Activated naive CD4-positive, alpha-beta T cell treated with anti-CD3 and anti-CD28 coated beads, Interleukin-2, amount 50 U/mL, for 72 hours (primary cell): Measurements from ENCODE around the gene KCNQ1OT1. TPM values are rescaled to one million over a fixed set of nuclear protein-coding genes. Genes with fewer than 3 reads are reported as not detected.

Experiments
- ATAC-seq, 2 donors: fragments of 150-1000 bp; cut with Tn5 transposase; 2 replicates each; pipeline ENCODE4 v1.10.0; 2021; ENCODE audit warnings: mild to moderate bottlenecking in 2 of 2, moderate library complexity in 2 of 2
- DNase-seq, 2 donors: peaks; one replicate each; pipeline ENCODE4 v3.0.0; 2021 to 2022; ENCODE audit warnings: low spot score in 2 of 2
- H3K27ac Mint-ChIP-seq, 2 donors: one replicate each; pipeline ENCODE4 v1.8.0; 2022; ENCODE audit warnings: mild to moderate bottlenecking in 2 of 2, mixed read lengths in 2 of 2
- H3K36me3 Mint-ChIP-seq, 2 donors: one replicate each; pipeline ENCODE4 v1.8.0; 2022; ENCODE audit warnings: mixed read lengths in 2 of 2
- H3K9me3 Mint-ChIP-seq, 2 donors: one replicate each; pipeline ENCODE4 v1.8.0; 2022; ENCODE audit warnings: mixed read lengths in 2 of 2
- total RNA-seq, 2 donors: library from RNA; stranded (reverse); gene quantifications; one replicate each; pipeline ENCODE4 v1.2.3, GENCODE V29; 2022

The KCNQ1OT1 gene
- total RNA-seq, 2 donors from 2014 or later = 0.30 to 0.49 TPM

DNA sequence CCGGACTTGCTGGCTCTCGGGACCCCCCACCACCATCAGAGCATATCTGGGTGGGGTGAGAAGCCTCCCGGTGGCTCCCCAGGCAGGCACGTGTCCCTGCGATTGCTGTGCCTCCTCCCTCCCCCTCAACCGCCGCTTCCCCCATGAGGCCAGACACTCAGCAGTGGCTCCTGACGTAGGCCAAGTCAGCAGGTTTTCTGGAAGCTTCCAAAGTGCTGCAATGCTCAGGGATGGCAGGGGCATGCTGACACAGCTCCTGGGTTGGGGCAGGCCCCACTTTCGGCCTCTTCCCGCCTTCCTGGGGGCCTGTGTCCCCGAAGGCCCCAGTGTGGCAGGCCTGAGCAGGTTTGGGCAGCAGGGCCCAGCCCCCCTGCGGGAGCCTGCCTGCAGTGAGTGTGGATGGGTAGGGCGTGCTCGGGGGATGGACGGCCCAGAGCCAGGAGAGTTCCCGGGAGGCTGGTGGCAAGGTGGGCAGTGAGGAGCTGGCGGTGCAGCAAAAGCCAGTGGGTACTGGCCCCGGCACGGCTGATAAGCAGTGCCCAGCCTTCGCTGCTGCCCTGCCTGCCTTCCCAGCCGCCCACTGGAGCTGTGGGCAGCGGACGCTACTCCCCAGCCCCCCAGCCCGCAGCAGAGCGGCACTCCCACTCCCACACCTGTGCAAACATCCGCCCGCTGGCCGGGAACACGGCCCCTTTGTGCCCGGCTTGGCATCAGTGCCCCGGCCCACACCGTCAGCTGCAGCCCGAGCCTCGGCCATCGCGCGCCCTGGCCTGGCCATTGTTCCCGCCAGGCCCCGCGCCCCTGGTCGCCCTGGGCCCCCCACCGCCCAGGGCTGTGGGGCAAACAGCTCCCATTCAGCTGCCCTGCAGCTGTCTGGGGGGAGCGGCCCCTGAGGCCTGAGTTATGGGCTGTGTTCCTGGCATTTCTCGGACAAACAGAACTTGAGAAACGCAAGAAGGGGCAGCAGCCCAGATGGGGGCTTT, 125.0 kb downstream of the KCNQ1OT1 start:
- no peak overlapping the region for H3K27ac Mint-ChIP-seq
- peak in 1 of 2 donors; percentile 44 for DNase-seq
- no peaks in the 10 kb centered on the region for H3K9me3 Mint-ChIP-seq
- no peak for ATAC-seq
- no peaks in the 10 kb centered on the region for H3K36me3 Mint-ChIP-seq

DNA sequence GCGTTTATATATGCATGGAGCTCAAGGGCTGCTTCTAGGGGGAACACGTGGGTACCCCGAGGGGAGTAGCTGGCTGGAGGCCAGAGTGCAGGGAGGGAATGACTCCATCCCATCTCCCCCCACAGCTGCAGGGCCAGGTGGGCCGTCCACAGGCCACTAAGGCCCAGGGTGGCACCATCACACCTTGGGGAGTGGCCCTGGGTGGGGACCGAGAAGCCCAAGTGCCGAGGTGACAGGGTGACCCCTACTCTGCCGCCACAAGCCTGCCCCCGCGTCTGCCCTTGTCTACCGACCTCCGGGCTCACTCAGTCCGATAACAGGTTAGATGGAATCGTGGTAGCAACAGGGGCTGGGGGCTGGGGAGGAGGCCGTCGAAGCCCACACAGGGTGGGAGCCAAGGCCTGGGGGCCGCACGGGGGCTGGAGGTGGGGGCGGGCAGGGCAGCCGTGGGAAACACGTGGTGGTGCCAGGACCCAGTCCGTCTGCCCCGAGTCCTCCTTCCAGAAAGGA, 125.7 kb downstream of the KCNQ1OT1 start:
- Mint-ChIP-seq H3K36me3 (no peaks in the 10 kb centered on the region), H3K27ac (no peak overlapping the region), H3K9me3 (no peaks in the 10 kb centered on the region)
- DNase-seq = peak in 1 of 2 donors; percentile 51
- ATAC-seq = no peak

- DNase-seq (peak in 1 of 2 donors; percentile 30), ATAC-seq (no peak)
- H3K9me3 Mint-ChIP-seq = no peaks in the 10 kb centered on the region
- H3K36me3 Mint-ChIP-seq = no peaks in the 10 kb centered on the region
- peak overlapping the region in 1 of 2 donors; percentile 36 for H3K27ac Mint-ChIP-seq
These were observed 126.4 kb downstream of the KCNQ1OT1 start for GRCh38 chr11:2573240-2574042.

GRCh38 chr11:2572491-2573239, 127.1 kb downstream of the KCNQ1OT1 start:
- ATAC-seq (no peak), DNase-seq (peak in 1 of 2 donors; percentile 30)
- Mint-ChIP-seq H3K27ac (no peak overlapping the region), H3K9me3 (no peaks in the 10 kb centered on the region), H3K36me3 (no peaks in the 10 kb centered on the region)

DNA sequence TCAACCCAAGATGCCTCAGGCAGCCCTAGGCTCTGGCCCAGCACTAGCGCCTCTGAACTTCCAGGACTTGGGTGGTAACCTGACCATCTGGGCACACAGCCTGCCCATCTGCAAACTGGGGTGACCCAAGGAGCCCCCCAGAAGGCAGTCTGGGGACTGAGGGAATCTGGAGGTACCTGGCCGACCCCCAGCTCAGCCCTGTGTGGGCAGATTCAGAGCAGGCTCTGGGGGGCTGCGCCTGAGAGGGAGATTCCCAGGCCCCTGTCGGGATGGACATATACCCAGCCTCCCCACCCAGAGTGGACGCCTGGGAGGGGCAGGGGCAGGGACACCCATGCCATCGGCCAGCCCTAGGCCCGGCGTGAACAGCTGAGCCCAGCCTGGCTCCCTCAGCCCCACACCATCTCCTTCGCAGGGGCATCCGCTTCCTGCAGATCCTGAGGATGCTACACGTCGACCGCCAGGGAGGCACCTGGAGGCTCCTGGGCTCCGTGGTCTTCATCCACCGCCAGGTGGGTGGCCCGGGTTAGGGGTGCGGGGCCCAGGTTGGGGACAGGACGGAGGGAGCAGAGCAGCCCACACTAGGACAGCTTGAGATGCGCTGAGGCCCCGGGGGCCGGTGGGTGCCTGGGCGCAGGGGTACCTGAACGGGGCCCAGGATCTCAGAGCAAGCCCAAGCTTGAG, 128.1 kb downstream of the KCNQ1OT1 start:
- Mint-ChIP-seq H3K27ac (no peak overlapping the region), H3K9me3 (no peaks in the 10 kb centered on the region), H3K36me3 (no peaks in the 10 kb centered on the region)
- ATAC-seq (no peak), DNase-seq (no peak)

- ATAC-seq = no peak
- H3K36me3 Mint-ChIP-seq = no peaks in the 10 kb centered on the region
- H3K27ac Mint-ChIP-seq = no peak overlapping the region
- H3K9me3 Mint-ChIP-seq = no peaks in the 10 kb centered on the region
- no peak for DNase-seq
These were observed 128.8 kb downstream of the KCNQ1OT1 start for GRCh38 chr11:2570841-2571597.

DNA sequence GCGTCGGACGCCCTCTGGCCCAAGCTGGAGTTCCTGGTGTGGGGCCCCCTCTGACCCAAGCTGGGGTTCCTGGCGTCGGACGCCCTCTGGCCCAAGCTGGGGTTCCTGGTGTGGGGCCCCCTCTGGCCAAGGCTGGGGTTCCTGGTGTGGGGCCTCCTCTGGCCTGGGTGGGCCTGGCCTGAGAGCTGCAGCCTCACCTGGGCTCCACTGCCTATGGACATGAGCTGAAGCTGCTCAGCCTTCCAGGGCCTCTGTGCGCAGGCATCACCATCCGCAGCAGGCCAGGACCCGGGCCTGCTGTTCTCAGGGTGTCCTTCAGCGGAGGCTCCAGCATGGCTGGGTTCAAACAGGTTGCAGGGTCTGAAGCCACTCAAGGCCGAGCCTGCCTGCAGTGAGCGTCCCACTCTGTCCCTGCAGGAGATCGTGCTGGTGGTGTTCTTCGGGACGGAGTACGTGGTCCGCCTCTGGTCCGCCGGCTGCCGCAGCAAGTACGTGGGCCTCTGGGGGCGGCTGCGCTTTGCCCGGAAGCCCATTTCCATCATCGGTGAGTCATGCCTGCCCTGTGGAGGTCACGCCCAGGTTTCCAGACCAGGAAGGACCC, 129.5 kb downstream of the KCNQ1OT1 start:
- H3K27ac Mint-ChIP-seq = no peak overlapping the region
- H3K36me3 Mint-ChIP-seq = no peaks in the 10 kb centered on the region
- H3K9me3 Mint-ChIP-seq = no peaks in the 10 kb centered on the region
- DNase-seq = no peak
- no peak for ATAC-seq

- Mint-ChIP-seq H3K27ac (no peak overlapping the region), H3K9me3 (no peaks in the 10 kb centered on the region), H3K36me3 (no peaks in the 10 kb centered on the region)
- DNase-seq (no peak), ATAC-seq (no peak)
These were observed 130.0 kb downstream of the KCNQ1OT1 start for GRCh38 chr11:2569731-2570210.

GRCh38 chr11:2569321-2569721, 130.5 kb downstream of the KCNQ1OT1 start:
- no peaks in the 10 kb centered on the region for H3K9me3 Mint-ChIP-seq
- no peak for DNase-seq
- no peaks in the 10 kb centered on the region for H3K36me3 Mint-ChIP-seq
- no peak overlapping the region for H3K27ac Mint-ChIP-seq
- peak in 1 of 2 donors; percentile 14 for ATAC-seq

DNA sequence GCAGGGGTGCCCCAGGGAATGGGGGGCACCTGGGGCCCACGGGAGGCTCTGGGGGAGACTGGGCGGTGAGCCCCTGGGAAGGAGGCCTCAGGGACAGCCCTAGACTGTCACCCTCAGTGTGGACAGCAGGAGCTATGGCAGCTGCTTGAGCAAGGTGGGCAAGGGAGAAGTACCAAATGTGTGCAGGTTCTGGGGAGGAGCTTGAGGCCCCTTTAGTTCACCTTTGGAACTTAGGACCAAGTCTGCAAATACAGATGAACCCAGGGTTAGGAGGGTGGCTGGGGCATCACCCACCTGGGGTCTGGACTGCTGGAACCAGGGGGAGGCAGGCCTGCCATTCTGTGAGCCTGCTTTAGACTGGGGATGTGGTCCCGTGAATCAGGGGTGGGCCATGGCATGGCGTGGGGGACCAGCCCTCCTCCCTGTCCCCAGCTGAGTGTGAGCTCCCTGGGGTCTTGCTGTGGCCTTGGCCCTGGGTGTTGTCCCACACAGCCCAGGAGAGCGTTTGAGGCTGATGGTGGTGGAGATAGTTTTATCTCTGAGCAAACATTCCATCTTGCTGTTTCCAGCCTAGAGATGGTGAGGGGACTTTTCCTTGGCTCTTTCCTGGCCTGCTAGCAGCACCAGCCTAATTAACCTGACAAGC, 132.6 kb downstream of the KCNQ1OT1 start:
- ATAC-seq = no peak
- H3K27ac Mint-ChIP-seq = peak overlapping the region; percentile 9 to 33
- peak in 1 of 2 donors; percentile 46 for DNase-seq
- no peaks in the 10 kb centered on the region for H3K9me3 Mint-ChIP-seq
- H3K36me3 Mint-ChIP-seq = no peaks in the 10 kb centered on the region

DNA sequence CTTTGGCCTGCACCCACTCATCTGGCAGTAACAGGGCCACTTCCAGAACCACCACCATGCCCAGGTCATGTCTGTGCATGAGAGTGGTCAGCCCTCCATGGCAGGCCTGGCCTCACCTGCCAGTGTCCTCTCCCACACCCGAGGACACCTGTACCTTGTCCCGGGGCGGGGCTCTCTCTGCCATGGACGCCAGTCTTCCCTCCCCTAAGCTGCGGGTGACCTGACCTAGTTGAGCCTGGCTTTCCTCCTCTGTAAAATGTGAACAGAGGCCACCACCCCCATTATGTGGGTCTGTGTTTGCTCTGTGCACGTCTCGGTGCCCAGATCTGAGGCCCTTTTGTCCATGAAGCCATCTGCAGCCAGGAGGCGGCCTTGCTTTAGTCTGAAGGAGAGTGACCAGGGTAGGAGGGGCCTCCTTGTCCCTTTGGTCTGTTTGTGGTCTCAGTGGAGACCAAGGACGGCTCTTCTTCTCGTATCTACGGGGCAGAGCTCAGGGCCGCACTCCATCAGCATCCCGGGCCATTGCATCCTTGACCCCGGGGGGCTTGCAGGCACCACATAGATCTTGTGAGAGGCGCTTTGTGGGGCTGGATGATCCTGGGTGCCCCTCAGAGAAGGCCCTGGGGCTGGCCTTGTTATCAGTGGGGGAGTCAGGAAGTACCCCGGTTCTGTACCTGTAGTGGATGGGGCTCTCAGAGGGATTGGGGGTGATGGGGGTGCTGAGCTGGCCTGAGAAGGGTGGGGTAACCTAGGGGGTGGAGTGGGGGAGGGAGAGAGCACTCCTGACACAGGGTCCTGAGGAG, 133.4 kb downstream of the KCNQ1OT1 start:
- Mint-ChIP-seq H3K9me3 (no peaks in the 10 kb centered on the region), H3K36me3 (no peaks in the 10 kb centered on the region), H3K27ac (peak overlapping the region; percentile 33 to 36)
- DNase-seq (no peak), ATAC-seq (no peak)

DNA sequence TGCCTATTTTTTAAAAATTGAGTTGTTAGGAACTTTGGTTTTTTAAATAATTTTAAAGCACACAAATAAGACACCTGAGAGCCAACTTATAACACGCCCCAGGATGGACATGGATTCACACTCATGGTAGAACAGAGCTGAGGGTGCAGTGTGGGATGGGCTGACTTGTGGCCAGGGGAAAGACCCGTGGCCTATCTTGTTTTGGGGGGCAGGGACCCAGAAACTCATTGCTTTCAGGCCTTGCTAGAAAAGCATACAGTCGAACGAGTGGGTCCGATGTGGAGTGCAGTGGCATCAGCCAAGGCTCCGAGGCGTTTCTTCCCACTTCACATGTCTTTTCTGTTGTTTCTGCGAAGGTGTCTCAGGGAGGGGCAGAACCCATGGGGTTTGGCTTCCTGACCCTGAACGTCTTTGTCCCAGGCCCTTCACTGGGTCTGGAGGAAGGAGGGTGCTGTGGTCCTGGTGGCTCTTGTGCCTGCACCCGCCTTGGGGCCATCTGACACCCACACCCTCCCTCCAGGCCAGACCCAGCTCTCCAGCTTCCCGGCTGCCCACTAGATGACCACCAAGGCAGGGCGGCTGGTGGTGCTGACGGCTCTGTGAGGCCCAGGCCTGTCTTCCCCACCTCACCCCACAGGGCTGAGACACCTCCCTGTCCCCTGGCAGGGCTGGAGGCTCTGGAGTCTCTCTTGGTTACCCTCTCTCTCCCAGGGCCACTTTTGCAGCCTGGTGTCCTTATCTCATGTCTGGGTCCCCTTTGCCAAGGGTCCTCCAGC, 134.2 kb downstream of the KCNQ1OT1 start:
- H3K27ac Mint-ChIP-seq = peak overlapping the region; percentile 33 to 38
- peak in 1 of 2 donors; percentile 48 for DNase-seq
- ATAC-seq = no peak
- H3K36me3 Mint-ChIP-seq = no peaks in the 10 kb centered on the region
- H3K9me3 Mint-ChIP-seq = no peaks in the 10 kb centered on the region
